ENCODE measurements around the gene HBS1L.

DNA sequence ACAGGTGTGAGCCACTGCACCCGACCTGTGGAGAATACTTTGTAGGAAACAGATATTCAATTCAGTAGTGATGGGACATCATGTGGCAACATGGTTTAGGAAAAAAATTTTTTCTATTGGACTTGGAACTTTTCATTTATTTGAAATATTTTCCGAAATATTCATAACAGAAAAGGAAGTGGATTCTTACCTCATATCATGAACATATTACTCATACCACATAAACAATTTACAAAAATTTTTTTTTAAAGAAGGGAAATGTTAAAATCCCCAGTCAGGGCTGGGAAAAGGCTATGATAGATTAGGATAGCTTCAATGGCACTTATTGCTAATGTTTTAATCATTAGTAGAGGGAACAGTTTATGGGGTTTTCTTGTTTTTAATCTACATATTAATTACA is 97.9 kb downstream of the HBS1L start:
- no peak for TF ChIP-seq GATA2 (IDR thresholded peaks at IDR 0.05; ENCODE audit: low read depth, low read length)
- no peak for TF ChIP-seq GATA3 (IDR thresholded peaks at IDR 0.05; ENCODE audit: low read depth, low read length)
